Glomerular endothelial cell (primary cell): ENCODE results near the gene FSTL1. TPM values are rescaled to one million over a fixed set of nuclear protein-coding genes. Genes with fewer than 3 reads are reported as not detected.

Experiments used
- DNase-seq: peaks from one replicate; pipeline ENCODE4 v3.0.0-alpha.2; 2011; ENCODE audit warnings: low read depth, low spot score; ENCODE audit errors: extremely low read depth
- total RNA-seq: library from RNA; depleted of rRNA; stranded (reverse); fragments of >200 nt; gene quantifications from 2 replicates; pipeline ENCODE4 v1.2.3, GENCODE V29; 2015

FSTL1 gene
- total RNA-seq, 1 donor from 2014 or later, result 489 TPM

GRCh38 chr3:120364101-120364500, 86.7 kb downstream of the FSTL1 start:
- DNase-seq, result no peak

GRCh38 chr3:120357807-120358206, 93.0 kb downstream of the FSTL1 start:
- no peak for DNase-seq

- DNase-seq, result no peak
Measured at GRCh38 chr3:120355486-120355885, 95.3 kb downstream of the FSTL1 start.

GRCh38 chr3:120353463-120353862, 97.3 kb downstream of the FSTL1 start:
- no peak for DNase-seq

- no peak for DNase-seq
Measured at GRCh38 chr3:120352017-120352416, 98.8 kb downstream of the FSTL1 start.

- no peak for DNase-seq
Measured at GRCh38 chr3:120350401-120350941, 100.3 kb downstream of the FSTL1 start.

- no peak for DNase-seq
Measured at GRCh38 chr3:120349855-120350125, 101.0 kb downstream of the FSTL1 start.

GRCh38 chr3:120348991-120349854, 101.6 kb downstream of the FSTL1 start, which contains the start of gene LRRC58:
Gene LRRC58 (minus strand): TSS chr3:120349354. CDS start chr3:120349243, 111 bp downstream.
- no peak for DNase-seq

GRCh38 chr3:120348065-120348990, 102.5 kb downstream of the FSTL1 start:
- DNase-seq, result no peak

- no peak for DNase-seq
Measured at GRCh38 chr3:120344349-120344748, 106.4 kb downstream of the FSTL1 start.

Other genes starting within 250 kb of the FSTL1 start
- 0.76 TPM in 1 of 2 replicates, not detected in the other for gene GPR156, start 165.8 kb downstream of the FSTL1 start, total RNA-seq
- 14.9 and 17.7 TPM in 2 replicates for gene LRRC58, start 101.6 kb downstream of the FSTL1 start, total RNA-seq
- gene NDUFB4, start 145.3 kb upstream of the FSTL1 start, total RNA-seq, result 150 and 170 TPM in 2 replicates
- 1.1 TPM in 1 of 2 replicates, not detected in the other for gene HGD, start 231.2 kb upstream of the FSTL1 start, total RNA-seq